Hepatocyte (in vitro differentiated cells): ENCODE results near the gene LATS2. TPM values are rescaled to one million over a fixed set of nuclear protein-coding genes. Genes with fewer than 3 reads are reported as not detected.
A peak's percentile ranks its signal among the peaks of the same experiment; 100 is the strongest.

Source experiments
- DNase-seq: peaks from one replicate; pipeline ENCODE4 v3.0.0-alpha.2; 2016; ENCODE audit warnings: low spot score
- H2AFZ ChIP-seq: fragments of 200-600 bp; sonication (generic); 2 replicates; pipeline ENCODE4 v1.6.0; 2016; ENCODE audit warnings: antibody characterized with exemption, mild to moderate bottlenecking
- H3K27ac ChIP-seq: fragments of 200-600 bp; sonication (generic); 2 replicates; pipeline ENCODE4 v1.5.1; 2016; ENCODE audit warnings: mild to moderate bottlenecking
- H3K27me3 ChIP-seq: fragments of 200-600 bp; sonication (generic); 2 replicates; pipeline ENCODE4 v1.6.1; 2016
- H3K36me3 ChIP-seq: fragments of 200-600 bp; sonication (generic); replicated peaks from 2 replicates; pipeline ENCODE4 v1.5.1; 2016; ENCODE audit warnings: low read depth; ENCODE audit not compliant: insufficient read depth
- H3K4me1 ChIP-seq: fragments of 200-600 bp; sonication (generic); 2 replicates; pipeline ENCODE4 v1.5.1; 2016; ENCODE audit warnings: mild to moderate bottlenecking, moderate library complexity; ENCODE audit not compliant: insufficient read depth
- H3K4me2 ChIP-seq: fragments of 200-600 bp; sonication (generic); 2 replicates; pipeline ENCODE4 v1.6.0; 2016
- H3K4me3 ChIP-seq: fragments of 200-600 bp; sonication (generic); 2 replicates; pipeline ENCODE4 v1.5.1; 2016; ENCODE audit warnings: mild to moderate bottlenecking
- H3K79me2 ChIP-seq: fragments of 200-600 bp; sonication (generic); 2 replicates; pipeline ENCODE4 v1.6.0; 2017; ENCODE audit warnings: mild to moderate bottlenecking
- H3K9me2 ChIP-seq: fragments of 200-600 bp; sonication (generic); replicated peaks from 2 replicates; pipeline ENCODE4 v1.6.0; 2017; ENCODE audit warnings: mild to moderate bottlenecking; ENCODE audit not compliant: insufficient read depth
- H3K9me3 ChIP-seq: fragments of 200-600 bp; sonication (generic); 2 replicates; pipeline ENCODE4 v1.5.1; 2016; ENCODE audit warnings: low read depth, mild to moderate bottlenecking
- H4K20me1 ChIP-seq: fragments of 200-600 bp; sonication (generic); 2 replicates; pipeline ENCODE4 v1.6.0; 2016; ENCODE audit warnings: mild to moderate bottlenecking; ENCODE audit not compliant: insufficient read depth, poor library complexity, severe bottlenecking
- CTCF ChIP-seq: fragments of 200-600 bp; sonication (generic); IDR thresholded peaks from 2 replicates; pipeline ENCODE4 v1.5.1; 2016; ENCODE audit warnings: antibody characterized with exemption, mild to moderate bottlenecking; ENCODE audit not compliant: poor library complexity
- EZH2 ChIP-seq: fragments of 200-600 bp; sonication (generic); IDR thresholded peaks from 2 replicates; pipeline ENCODE4 v1.6.1; 2016; ENCODE audit warnings: antibody characterized with exemption, mild to moderate bottlenecking, borderline replicate concordance
- WGBS: methylation state at CpG from one replicate; pipeline ENCODE4 v1.1.6; 2016; ENCODE audit warnings: low lambda C conversion rate; ENCODE audit errors: missing lambda C conversion rate; 5-methylcytosine and 5-hydroxymethylcytosine counted together
- polyA plus RNA-seq: library from polyadenylated mRNA; unstranded; fragments of >200 nt; fragmentation: Nextera tagmentation; extraction: Ambion mirVana; gene quantifications from 2 replicates; pipeline ENCODE4 v1.2.1, GENCODE V29; 2016
- small RNA-seq: library from RNA; depleted of rRNA; stranded (forward); fragments of <200 nt; gene quantifications from one replicate; pipeline ENCODE3, GENCODE V24; 2014
- total RNA-seq: library from RNA; depleted of rRNA; stranded (reverse); fragments of >200 nt; gene quantifications from 2 replicates; pipeline ENCODE4 v1.2.3, GENCODE V29; 2014

Gene LATS2
- total and polyA plus RNA-seq, 2 experiments from 2014 or later = 6.2 to 15.5 TPM

DNA sequence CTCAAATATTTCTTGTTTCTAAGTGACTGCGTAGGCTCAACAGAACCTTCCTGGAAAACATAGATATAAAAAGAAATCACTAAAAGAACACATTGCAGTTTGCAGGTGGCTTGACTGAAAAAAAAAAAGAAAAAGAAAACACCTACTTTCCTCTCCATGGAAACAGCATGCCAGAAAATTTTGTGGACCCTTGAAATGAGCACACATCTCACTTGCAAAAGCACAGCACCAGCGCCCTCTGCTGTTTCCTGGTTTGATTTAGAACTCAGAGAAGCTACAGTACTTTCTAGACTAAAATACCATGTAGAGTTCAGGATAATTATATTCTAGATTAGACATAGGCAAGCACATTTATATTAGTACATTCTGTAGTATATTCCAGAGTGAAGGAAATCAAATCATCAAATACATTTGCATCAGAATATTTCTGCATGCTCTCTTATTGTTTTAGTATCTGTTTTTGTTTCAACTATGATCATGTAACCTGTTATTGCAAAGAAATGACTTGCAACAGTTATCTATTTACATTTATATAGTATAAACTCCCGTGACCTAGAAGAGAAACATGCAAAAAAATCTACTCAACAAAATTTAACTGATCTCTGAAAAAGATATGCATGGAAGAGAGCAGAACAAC lies 136.5 kb downstream of the LATS2 start:
- Histone ChIP-seq H3K9me3 (no peaks in the 10 kb centered on the region), H3K36me3 (no peaks in the 10 kb centered on the region), H3K4me2 (no peak overlapping the region), H3K27me3 (no peaks in the 10 kb centered on the region), H3K4me1 (no peaks in the 10 kb centered on the region), H3K79me2 (no peaks in the 10 kb centered on the region), H2AFZ (no peak overlapping the region), H3K9me2 (no peaks in the 10 kb centered on the region), H3K27ac (no peak overlapping the region), H3K4me3 (no peak overlapping the region), H4K20me1 (no peaks in the 10 kb centered on the region)
- peak; percentile 90 for DNase-seq
- TF ChIP-seq CTCF (peak; percentile 94), EZH2 (no peak)
- 32% methylated on average over 3 of the region's 3 CpGs for WGBS

DNA sequence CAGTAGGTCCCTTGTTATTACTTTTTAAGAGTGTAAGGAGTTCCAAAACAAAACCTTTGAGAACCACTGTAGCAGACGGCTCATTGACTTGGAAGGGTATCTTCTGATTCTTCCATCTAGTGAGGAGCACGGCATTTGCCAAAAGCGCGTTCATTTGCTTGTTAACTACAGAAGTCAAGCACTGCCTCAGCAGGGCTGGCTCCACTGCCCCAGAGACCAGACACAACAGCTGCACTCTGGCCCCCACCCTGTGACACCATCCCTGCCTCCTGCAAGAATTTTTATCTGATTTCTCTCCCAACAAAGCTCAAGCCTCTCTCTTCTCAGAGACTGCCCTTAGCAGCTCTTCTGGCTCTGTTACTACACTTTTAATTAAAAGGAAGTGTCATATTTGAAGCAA lies 138.1 kb downstream of the LATS2 start:
- Histone ChIP-seq H2AFZ (no peak overlapping the region), H3K79me2 (no peaks in the 10 kb centered on the region), H3K27me3 (no peaks in the 10 kb centered on the region), H3K27ac (no peak overlapping the region), H3K4me2 (no peak overlapping the region), H3K9me2 (no peaks in the 10 kb centered on the region), H3K4me1 (no peaks in the 10 kb centered on the region), H3K9me3 (no peaks in the 10 kb centered on the region), H3K4me3 (no peak overlapping the region), H4K20me1 (no peaks in the 10 kb centered on the region), H3K36me3 (no peaks in the 10 kb centered on the region)
- WGBS = 96% methylated on average over 4 of the region's 4 CpGs
- TF ChIP-seq CTCF (no peak), EZH2 (no peak)
- DNase-seq = no peak

Small RNA genes within 50 kb of the gene (small RNA-seq; reads per million reads assigned to genes)
- gene PPIAP27 (not detected), gene RNU4-9P (not detected)

Other genes starting within 250 kb of the LATS2 start
- 15.7 and 20.7 TPM in 2 replicates for gene XPO4, start 158.8 kb downstream of the LATS2 start, total RNA-seq
- gene XPO4, start 158.8 kb downstream of the LATS2 start, polyA plus RNA-seq = 3.4 and 5.4 TPM in 2 replicates
- 68.7 and 81.0 TPM in 2 replicates for gene SAP18, start 78.5 kb upstream of the LATS2 start, total RNA-seq
- gene SAP18, start 78.5 kb upstream of the LATS2 start, polyA plus RNA-seq = 348 and 401 TPM in 2 replicates
- gene SKA3, start 115.0 kb upstream of the LATS2 start, total RNA-seq = 4.9 and 5.6 TPM in 2 replicates
- 3.1 and 5.6 TPM in 2 replicates for gene SKA3, start 115.0 kb upstream of the LATS2 start, polyA plus RNA-seq
- gene MRPL57, start 115.1 kb upstream of the LATS2 start, total RNA-seq = 25.1 and 26.6 TPM in 2 replicates
- 54.1 and 57.1 TPM in 2 replicates for gene MRPL57, start 115.1 kb upstream of the LATS2 start, polyA plus RNA-seq